HEK293 (cell line): ENCODE measurements around the gene LRRN2.

Experiments used
- CTCF ChIA-PET: fragments of 350-600 bp; formaldehyde crosslinking; extraction: SDS; loops from one replicate; lab custom pipeline; 2021; ENCODE audit warnings: antibody characterized with exemption; lab: Yijun Ruan, JAX
- POLR2A ChIA-PET: fragments of 300-600 bp; formaldehyde crosslinking; extraction: SDS; loops from one replicate; lab custom pipeline; 2020; ENCODE audit warnings: antibody characterized with exemption, inconsistent platforms; lab: Yijun Ruan, JAX
- H3K27ac ChIP-seq: fragments of 200-500 bp; sonication (Bioruptor generic); 2 replicates; pipeline ENCODE4 v1.5.1; 2014; ENCODE audit warnings: low read depth, low read length, control low read depth, inconsistent platforms; ENCODE audit errors: extremely low read depth
- H3K36me3 ChIP-seq, 2 experiments: fragments of 200-500 bp in 1 of 2; sonication (Bioruptor generic) in 1 of 2; 1 replicate in 1 of 2; 2 replicates in 1 of 2; pipeline ENCODE4 v1.5.1; 2014 to 2017; ENCODE audit warnings: inconsistent platforms in 2 of 2, low read length in 2 of 2; ENCODE audit not compliant: control insufficient read depth in 2 of 2, insufficient read depth in 1 of 2
- H3K4me1 ChIP-seq: fragments of 200-500 bp; sonication (Bioruptor generic); 2 replicates; pipeline ENCODE4 v1.5.1; 2014; ENCODE audit warnings: mild to moderate bottlenecking, low read length, inconsistent platforms; ENCODE audit not compliant: control insufficient read depth, insufficient read depth
- H3K4me3 ChIP-seq: 2 replicates; pipeline ENCODE4 v1.5.1; 2011; ENCODE audit warnings: low read depth, mild to moderate bottlenecking, control low read depth, low read length, moderate library complexity
- H3K9me3 ChIP-seq: fragments of 200-500 bp; sonication (Bioruptor generic); 2 replicates; pipeline ENCODE4 v1.5.1; 2014; ENCODE audit warnings: low read depth, low read length, inconsistent platforms; ENCODE audit not compliant: control insufficient read depth, insufficient read depth
- GLIS1 ChIP-seq: fragments of 450-650 bp; formaldehyde crosslinking; IDR thresholded peaks from 2 replicates; pipeline ENCODE4 v1.5.1; 2016; ENCODE audit warnings: missing biosample characterization, missing genetic modification characterization
- GLIS2 ChIP-seq: fragments of 450-650 bp; formaldehyde crosslinking; IDR thresholded peaks from 2 replicates; pipeline ENCODE4 v1.5.1; 2016; ENCODE audit warnings: missing biosample characterization, missing genetic modification characterization
- KLF1 ChIP-seq: fragments of 450-650 bp; formaldehyde crosslinking; IDR thresholded peaks from 2 replicates; pipeline ENCODE4 v1.5.1; 2016; ENCODE audit warnings: missing biosample characterization, missing genetic modification characterization
- KLF8 ChIP-seq: fragments of 450-650 bp; formaldehyde crosslinking; IDR thresholded peaks from 2 replicates; pipeline ENCODE4 v1.5.1; 2016; ENCODE audit warnings: missing biosample characterization, missing genetic modification characterization
- KLF9 ChIP-seq: fragments of 450-650 bp; formaldehyde crosslinking; IDR thresholded peaks from 2 replicates; pipeline ENCODE4 v1.5.1; 2016; ENCODE audit warnings: missing biosample characterization, missing genetic modification characterization, low read depth
- PATZ1 ChIP-seq: fragments of 450-650 bp; formaldehyde crosslinking; IDR thresholded peaks from 2 replicates; pipeline ENCODE4 v1.5.1; 2016; ENCODE audit warnings: missing biosample characterization, missing genetic modification characterization
- SCRT1 ChIP-seq: fragments of 450-650 bp; formaldehyde crosslinking; IDR thresholded peaks from 2 replicates; pipeline ENCODE4 v1.5.1; 2016; ENCODE audit warnings: missing biosample characterization, missing genetic modification characterization, borderline replicate concordance
- SCRT2 ChIP-seq: fragments of 450-650 bp; formaldehyde crosslinking; IDR thresholded peaks from 2 replicates; pipeline ENCODE4 v1.5.1; 2016; ENCODE audit warnings: missing biosample characterization, missing genetic modification characterization
- ZBTB20 ChIP-seq: fragments of 450-650 bp; formaldehyde crosslinking; IDR thresholded peaks from 2 replicates; pipeline ENCODE4 v1.5.1; 2016; ENCODE audit warnings: missing biosample characterization, missing genetic modification characterization
- ZBTB48 ChIP-seq: fragments of 450-650 bp; formaldehyde crosslinking; IDR thresholded peaks from 2 replicates; pipeline ENCODE4 v1.5.1; 2016; ENCODE audit warnings: missing biosample characterization, missing genetic modification characterization
- ZBTB8A ChIP-seq: fragments of 450-650 bp; formaldehyde crosslinking; IDR thresholded peaks from 2 replicates; pipeline ENCODE4 v1.5.1; 2016; ENCODE audit warnings: missing biosample characterization, missing genetic modification characterization
- ZNF112 ChIP-seq: fragments of 450-650 bp; formaldehyde crosslinking; IDR thresholded peaks from 2 replicates; pipeline ENCODE4 v1.5.0; 2017; ENCODE audit warnings: missing biosample characterization, missing genetic modification characterization
- ZNF133 ChIP-seq: fragments of 450-650 bp; formaldehyde crosslinking; IDR thresholded peaks from 2 replicates; pipeline ENCODE4 v1.5.1; 2016; ENCODE audit warnings: missing biosample characterization, missing genetic modification characterization
- ZNF335 ChIP-seq: fragments of 450-650 bp; formaldehyde crosslinking; conservative IDR thresholded peaks from 2 replicates; pipeline ENCODE4 v1.5.1; 2016; ENCODE audit warnings: missing biosample characterization, missing genetic modification characterization
- ZNF341 ChIP-seq: fragments of 450-650 bp; formaldehyde crosslinking; IDR thresholded peaks from 2 replicates; pipeline ENCODE4; 2016; ENCODE audit warnings: low read depth, missing biosample characterization, missing genetic modification characterization
- ZNF426 ChIP-seq: fragments of 450-650 bp; formaldehyde crosslinking; IDR thresholded peaks from 2 replicates; pipeline ENCODE4 v1.5.1; 2017; ENCODE audit warnings: missing biosample characterization, missing genetic modification characterization, mild to moderate bottlenecking, inconsistent platforms, moderate library complexity
- ZNF610 ChIP-seq: fragments of 450-650 bp; formaldehyde crosslinking; IDR thresholded peaks from 2 replicates; pipeline ENCODE4 v1.5.1; 2016; ENCODE audit warnings: missing biosample characterization, missing genetic modification characterization, borderline replicate concordance
- ZNF776 ChIP-seq: fragments of 450-650 bp; formaldehyde crosslinking; IDR thresholded peaks from 2 replicates; pipeline ENCODE4 v1.5.0; 2017; ENCODE audit warnings: missing biosample characterization, missing genetic modification characterization, borderline replicate concordance
- ZNF777 ChIP-seq: fragments of 450-650 bp; formaldehyde crosslinking; IDR thresholded peaks from 2 replicates; pipeline ENCODE4 v1.5.1; 2017; ENCODE audit warnings: missing biosample characterization, missing genetic modification characterization, borderline replicate concordance
- ZNF830 ChIP-seq: fragments of 450-650 bp; IDR thresholded peaks from 2 replicates; pipeline ENCODE4 v1.5.0; 2018; ENCODE audit warnings: missing biosample characterization, missing genetic modification characterization, low read depth, mild to moderate bottlenecking, moderate library complexity
- ZSCAN30 ChIP-seq: fragments of 450-650 bp; IDR thresholded peaks from 2 replicates; pipeline ENCODE4 v1.5.1; 2018; ENCODE audit warnings: missing biosample characterization, mild to moderate bottlenecking, missing genetic modification characterization, moderate library complexity
- TF ChIP-seq, protein P1 (sequence below): fragments of 450-650 bp; formaldehyde crosslinking; conservative IDR thresholded peaks from 2 replicates; pipeline ENCODE4 v1.5.1; 2016; ENCODE audit warnings: low read depth, missing biosample characterization, missing genetic modification characterization
- TF ChIP-seq, protein P2 (sequence below): fragments of 450-650 bp; formaldehyde crosslinking; IDR thresholded peaks from 2 replicates; pipeline ENCODE4 v1.5.1; 2016; ENCODE audit warnings: missing biosample characterization, missing genetic modification characterization
- TF ChIP-seq, protein P3 (sequence below): fragments of 450-650 bp; formaldehyde crosslinking; IDR thresholded peaks from 2 replicates; pipeline ENCODE4 v1.5.1; 2016; ENCODE audit warnings: missing biosample characterization, missing genetic modification characterization
- TF ChIP-seq, protein P4 (sequence below): fragments of 450-650 bp; formaldehyde crosslinking; IDR thresholded peaks from 2 replicates; pipeline ENCODE4 v1.5.1; 2017; ENCODE audit warnings: missing biosample characterization, missing genetic modification characterization

LRRN2 gene

DNA sequence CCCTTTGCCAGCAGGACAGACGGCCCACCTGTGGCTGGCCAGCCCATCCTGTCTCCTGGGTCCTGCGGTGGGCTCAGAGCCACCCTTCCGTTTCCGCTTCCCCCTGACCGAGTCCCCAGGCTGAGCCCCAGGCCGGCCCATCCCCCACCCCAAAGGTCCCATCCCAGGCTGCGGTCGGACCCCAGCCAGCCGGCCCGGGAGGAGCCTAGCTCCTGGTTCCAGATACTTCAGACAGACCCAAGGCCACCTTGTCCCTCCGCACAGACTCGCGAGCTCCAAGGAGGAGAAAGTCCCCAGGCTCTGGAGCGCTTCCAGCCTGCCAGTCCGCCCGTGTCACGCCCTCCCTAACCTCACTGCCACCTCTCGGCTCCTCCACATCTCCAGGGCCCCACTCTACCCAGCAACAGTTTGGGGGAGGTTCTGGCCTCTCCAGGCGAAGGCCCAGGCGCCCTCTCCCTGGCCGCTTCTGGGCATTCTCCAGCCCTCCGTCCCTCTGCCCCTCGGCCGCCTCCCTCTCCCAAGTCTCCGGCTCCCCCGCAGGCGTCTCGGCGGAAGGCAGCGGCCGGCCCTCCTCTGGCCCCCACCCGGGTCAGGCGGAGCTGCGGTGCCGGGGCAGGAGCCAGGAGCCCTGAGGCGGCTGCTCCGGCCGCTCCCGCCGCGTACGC is 835 bp downstream of the LRRN2 start:
- H3K4me1 ChIP-seq = no peaks in the 10 kb centered on the region
- H3K36me3 ChIP-seq = no peaks in the 10 kb centered on the region
- ChIA-PET CTCF (interaction anchor here (0.6 to 1.7 kb wide), 5 partner anchors 62 to 122 kb away, joined by 3 to 9 read pairs (median 3); no protein-coding TSS in a partner anchor), POLR2A (no interaction called here)
- H3K4me3 ChIP-seq = peak overlapping the region; percentile 31
- no peaks in the 10 kb centered on the region for H3K9me3 ChIP-seq
- peak overlapping the region; percentile 33; the same call in 1 of the 2 replicates for H3K27ac ChIP-seq
- TF ChIP-seq KLF1 = peak; percentile 52; the same call in 1 of the 2 replicates
- TF ChIP-seq ZNF335 = peak; percentile 75
- no peak for TF ChIP-seq ZNF133 (tag by site-specific recombination)
- no peak for TF ChIP-seq ZNF426 (tag by site-specific recombination)
- TF ChIP-seq KLF8 (tag by site-specific recombination) = peak; percentile 29; the same call in 1 of the 2 replicates
- TF ChIP-seq, protein P1, sequence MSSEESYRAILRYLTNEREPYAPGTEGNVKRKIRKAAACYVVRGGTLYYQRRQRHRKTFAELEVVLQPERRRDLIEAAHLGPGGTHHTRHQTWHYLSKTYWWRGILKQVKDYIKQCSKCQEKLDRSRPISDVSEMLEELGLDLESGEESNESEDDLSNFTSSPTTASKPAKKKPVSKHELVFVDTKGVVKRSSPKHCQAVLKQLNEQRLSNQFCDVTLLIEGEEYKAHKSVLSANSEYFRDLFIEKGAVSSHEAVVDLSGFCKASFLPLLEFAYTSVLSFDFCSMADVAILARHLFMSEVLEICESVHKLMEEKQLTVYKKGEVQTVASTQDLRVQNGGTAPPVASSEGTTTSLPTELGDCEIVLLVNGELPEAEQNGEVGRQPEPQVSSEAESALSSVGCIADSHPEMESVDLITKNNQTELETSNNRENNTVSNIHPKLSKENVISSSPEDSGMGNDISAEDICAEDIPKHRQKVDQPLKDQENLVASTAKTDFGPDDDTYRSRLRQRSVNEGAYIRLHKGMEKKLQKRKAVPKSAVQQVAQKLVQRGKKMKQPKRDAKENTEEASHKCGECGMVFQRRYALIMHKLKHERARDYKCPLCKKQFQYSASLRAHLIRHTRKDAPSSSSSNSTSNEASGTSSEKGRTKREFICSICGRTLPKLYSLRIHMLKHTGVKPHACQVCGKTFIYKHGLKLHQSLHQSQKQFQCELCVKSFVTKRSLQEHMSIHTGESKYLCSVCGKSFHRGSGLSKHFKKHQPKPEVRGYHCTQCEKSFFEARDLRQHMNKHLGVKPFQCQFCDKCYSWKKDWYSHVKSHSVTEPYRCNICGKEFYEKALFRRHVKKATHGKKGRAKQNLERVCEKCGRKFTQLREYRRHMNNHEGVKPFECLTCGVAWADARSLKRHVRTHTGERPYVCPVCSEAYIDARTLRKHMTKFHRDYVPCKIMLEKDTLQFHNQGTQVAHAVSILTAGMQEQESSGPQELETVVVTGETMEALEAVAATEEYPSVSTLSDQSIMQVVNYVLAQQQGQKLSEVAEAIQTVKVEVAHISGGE = 0 out of 2 replicates have a peak, but pooled peaks have one; percentile 8
- TF ChIP-seq ZNF610 = no peak
- 0 out of 2 replicates have a peak, but pooled peaks have one; percentile 33 for TF ChIP-seq KLF9 (tag by site-specific recombination)
- peak; percentile 57 for TF ChIP-seq ZBTB8A (tag by site-specific recombination)
- TF ChIP-seq GLIS1 (tag by site-specific recombination) = peak; percentile 35; the same call in 1 of the 2 replicates
- TF ChIP-seq ZBTB20 = peak; percentile 65
- TF ChIP-seq ZSCAN30 (tag by site-specific recombination) = peak; percentile 60; the same call in 1 of the 2 replicates
- TF ChIP-seq ZNF777 = no peak
- TF ChIP-seq, protein P2, sequence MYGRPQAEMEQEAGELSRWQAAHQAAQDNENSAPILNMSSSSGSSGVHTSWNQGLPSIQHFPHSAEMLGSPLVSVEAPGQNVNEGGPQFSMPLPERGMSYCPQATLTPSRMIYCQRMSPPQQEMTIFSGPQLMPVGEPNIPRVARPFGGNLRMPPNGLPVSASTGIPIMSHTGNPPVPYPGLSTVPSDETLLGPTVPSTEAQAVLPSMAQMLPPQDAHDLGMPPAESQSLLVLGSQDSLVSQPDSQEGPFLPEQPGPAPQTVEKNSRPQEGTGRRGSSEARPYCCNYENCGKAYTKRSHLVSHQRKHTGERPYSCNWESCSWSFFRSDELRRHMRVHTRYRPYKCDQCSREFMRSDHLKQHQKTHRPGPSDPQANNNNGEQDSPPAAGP (tag by site-specific recombination) = peak; percentile 67
- TF ChIP-seq, protein P3, sequence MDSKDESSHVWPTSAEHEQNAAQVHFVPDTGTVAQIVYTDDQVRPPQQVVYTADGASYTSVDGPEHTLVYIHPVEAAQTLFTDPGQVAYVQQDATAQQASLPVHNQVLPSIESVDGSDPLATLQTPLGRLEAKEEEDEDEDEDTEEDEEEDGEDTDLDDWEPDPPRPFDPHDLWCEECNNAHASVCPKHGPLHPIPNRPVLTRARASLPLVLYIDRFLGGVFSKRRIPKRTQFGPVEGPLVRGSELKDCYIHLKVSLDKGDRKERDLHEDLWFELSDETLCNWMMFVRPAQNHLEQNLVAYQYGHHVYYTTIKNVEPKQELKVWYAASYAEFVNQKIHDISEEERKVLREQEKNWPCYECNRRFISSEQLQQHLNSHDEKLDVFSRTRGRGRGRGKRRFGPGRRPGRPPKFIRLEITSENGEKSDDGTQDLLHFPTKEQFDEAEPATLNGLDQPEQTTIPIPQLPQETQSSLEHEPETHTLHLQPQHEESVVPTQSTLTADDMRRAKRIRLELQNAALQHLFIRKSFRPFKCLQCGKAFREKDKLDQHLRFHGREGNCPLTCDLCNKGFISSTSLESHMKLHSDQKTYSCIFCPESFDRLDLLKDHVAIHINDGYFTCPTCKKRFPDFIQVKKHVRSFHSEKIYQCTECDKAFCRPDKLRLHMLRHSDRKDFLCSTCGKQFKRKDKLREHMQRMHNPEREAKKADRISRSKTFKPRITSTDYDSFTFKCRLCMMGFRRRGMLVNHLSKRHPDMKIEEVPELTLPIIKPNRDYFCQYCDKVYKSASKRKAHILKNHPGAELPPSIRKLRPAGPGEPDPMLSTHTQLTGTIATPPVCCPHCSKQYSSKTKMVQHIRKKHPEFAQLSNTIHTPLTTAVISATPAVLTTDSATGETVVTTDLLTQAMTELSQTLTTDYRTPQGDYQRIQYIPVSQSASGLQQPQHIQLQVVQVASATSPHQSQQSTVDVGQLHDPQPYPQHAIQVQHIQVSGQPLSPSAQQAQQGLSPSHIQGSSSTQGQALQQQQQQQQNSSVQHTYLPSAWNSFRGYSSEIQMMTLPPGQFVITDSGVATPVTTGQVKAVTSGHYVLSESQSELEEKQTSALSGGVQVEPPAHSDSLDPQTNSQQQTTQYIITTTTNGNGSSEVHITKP = no peak
- no peak for TF ChIP-seq ZNF112 (tag by site-specific recombination)
- peak; percentile 40 for TF ChIP-seq ZNF341 (tag by site-specific recombination)
- peak; percentile 36; the same call in 1 of the 2 replicates for TF ChIP-seq SCRT1
- TF ChIP-seq ZNF776 = no peak
- TF ChIP-seq PATZ1 (tag by site-specific recombination) = peak; percentile 73
- peak; percentile 95 for TF ChIP-seq SCRT2
- TF ChIP-seq, protein P4, sequence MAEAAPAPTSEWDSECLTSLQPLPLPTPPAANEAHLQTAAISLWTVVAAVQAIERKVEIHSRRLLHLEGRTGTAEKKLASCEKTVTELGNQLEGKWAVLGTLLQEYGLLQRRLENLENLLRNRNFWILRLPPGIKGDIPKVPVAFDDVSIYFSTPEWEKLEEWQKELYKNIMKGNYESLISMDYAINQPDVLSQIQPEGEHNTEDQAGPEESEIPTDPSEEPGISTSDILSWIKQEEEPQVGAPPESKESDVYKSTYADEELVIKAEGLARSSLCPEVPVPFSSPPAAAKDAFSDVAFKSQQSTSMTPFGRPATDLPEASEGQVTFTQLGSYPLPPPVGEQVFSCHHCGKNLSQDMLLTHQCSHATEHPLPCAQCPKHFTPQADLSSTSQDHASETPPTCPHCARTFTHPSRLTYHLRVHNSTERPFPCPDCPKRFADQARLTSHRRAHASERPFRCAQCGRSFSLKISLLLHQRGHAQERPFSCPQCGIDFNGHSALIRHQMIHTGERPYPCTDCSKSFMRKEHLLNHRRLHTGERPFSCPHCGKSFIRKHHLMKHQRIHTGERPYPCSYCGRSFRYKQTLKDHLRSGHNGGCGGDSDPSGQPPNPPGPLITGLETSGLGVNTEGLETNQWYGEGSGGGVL (tag by site-specific recombination) = peak; percentile 56
- no peak for TF ChIP-seq ZNF830 (tag by site-specific recombination)
- TF ChIP-seq GLIS2 (tag by site-specific recombination) = peak; percentile 75
- TF ChIP-seq ZBTB48 (tag by site-specific recombination) = 0 out of 2 replicates have a peak, but pooled peaks have one; percentile 25
